CD4-positive, CD25-positive, alpha-beta regulatory T cell (primary cell): ENCODE results near the gene KRT80. TPM values are rescaled to one million over a fixed set of nuclear protein-coding genes. Genes with fewer than 3 reads are reported as not detected.

Source experiments
- ATAC-seq, 2 donors: fragments of 150-1000 bp; cut with Tn5 transposase; one replicate each; pipeline ENCODE4 v1.10.0; 2021; ENCODE audit warnings: low read depth in 2 of 2, moderate number of reproducible peaks in 2 of 2, moderate library complexity in 1 of 2
- DNase-seq, 3 donors: peaks; one replicate each; pipeline versions ENCODE4 v3.0.0 to v3.0.0-alpha.2; 2012 to 2022; ENCODE audit warnings: mixed read lengths in 1 of 3
- H3K27ac ChIP-seq: one replicate; pipeline ENCODE4 v1.7.0; 2013; ENCODE audit warnings: mild to moderate bottlenecking, low read length; ENCODE audit not compliant: insufficient read depth, poor library complexity, severe bottlenecking
- H3K27me3 ChIP-seq: one replicate; pipeline ENCODE4 v1.7.0; 2013; ENCODE audit warnings: low read length; ENCODE audit not compliant: control insufficient read depth, insufficient read depth
- H3K36me3 ChIP-seq: one replicate; pipeline ENCODE4 v1.7.0; 2013; ENCODE audit warnings: mild to moderate bottlenecking, low read length, moderate library complexity; ENCODE audit not compliant: control insufficient read depth, insufficient read depth
- H3K4me1 ChIP-seq: 2 replicates; pipeline ENCODE4 v1.7.0; 2013; ENCODE audit warnings: mild to moderate bottlenecking, low read length; ENCODE audit not compliant: insufficient read depth, control insufficient read depth, poor library complexity, severe bottlenecking
- H3K4me3 ChIP-seq: one replicate; pipeline ENCODE4 v1.7.0; 2013; ENCODE audit warnings: low read depth, mild to moderate bottlenecking, low read length, moderate library complexity
- H3K9me3 ChIP-seq, 2 experiments: 1 replicate in 1 of 2; 2 replicates in 1 of 2; pipeline ENCODE4 v1.7.0; 2013; ENCODE audit warnings: low read length in 2 of 2, mild to moderate bottlenecking in 1 of 2, moderate library complexity in 1 of 2; ENCODE audit not compliant: control insufficient read depth in 2 of 2
- H3K27ac Mint-ChIP-seq, 3 donors: one replicate each; pipeline ENCODE4 v1.8.0; 2020 to 2022; ENCODE audit warnings: mild to moderate bottlenecking in 3 of 3, mixed read lengths in 3 of 3, moderate library complexity in 2 of 3
- H3K27me3 Mint-ChIP-seq: one replicate; pipeline ENCODE4 v1.8.0; 2022; ENCODE audit warnings: mild to moderate bottlenecking, mixed read lengths
- H3K36me3 Mint-ChIP-seq: one replicate; pipeline ENCODE4 v1.8.0; 2020; ENCODE audit warnings: mixed read lengths
- H3K4me1 Mint-ChIP-seq, 4 donors: one replicate each; pipeline ENCODE4 v1.8.0; 2020 to 2022; ENCODE audit warnings: mixed read lengths in 4 of 4, mild to moderate bottlenecking in 1 of 4
- H3K4me3 Mint-ChIP-seq, 4 donors: one replicate each; pipeline ENCODE4 v1.8.0; 2020 to 2022; ENCODE audit warnings: mild to moderate bottlenecking in 4 of 4, mixed read lengths in 4 of 4, moderate library complexity in 3 of 4
- H3K9me3 Mint-ChIP-seq, 7 donors: one replicate each; pipeline ENCODE4 v1.8.0; 2020 to 2022; ENCODE audit warnings: mixed read lengths in 7 of 7, mild to moderate bottlenecking in 3 of 7, moderate library complexity in 2 of 7
- polyA plus RNA-seq, 4 donors: library from polyadenylated mRNA; unstranded; fragments of 300-500 nt; fragmentation: Illumina TruSeq; gene quantifications; one replicate each; pipeline ENCODE4 v1.2.3, GENCODE V29; 2021
- total RNA-seq: library from RNA; stranded (reverse); gene quantifications from one replicate; pipeline ENCODE4 v1.2.3, GENCODE V29; 2022

KRT80 gene
- total and polyA plus RNA-seq, 5 donors from 2014 or later: not detected

GRCh38 chr12:52231305-52232202 lies 39.7 kb upstream of the KRT80 start:
- H3K36me3 Mint-ChIP-seq: no peaks in the 10 kb centered on the region
- H3K27ac Mint-ChIP-seq: no peak overlapping the region
- H3K9me3 Mint-ChIP-seq: peaks cover 0 to 2% (median 0%) of the 10 kb centered on the region in 7 donors

DNA sequence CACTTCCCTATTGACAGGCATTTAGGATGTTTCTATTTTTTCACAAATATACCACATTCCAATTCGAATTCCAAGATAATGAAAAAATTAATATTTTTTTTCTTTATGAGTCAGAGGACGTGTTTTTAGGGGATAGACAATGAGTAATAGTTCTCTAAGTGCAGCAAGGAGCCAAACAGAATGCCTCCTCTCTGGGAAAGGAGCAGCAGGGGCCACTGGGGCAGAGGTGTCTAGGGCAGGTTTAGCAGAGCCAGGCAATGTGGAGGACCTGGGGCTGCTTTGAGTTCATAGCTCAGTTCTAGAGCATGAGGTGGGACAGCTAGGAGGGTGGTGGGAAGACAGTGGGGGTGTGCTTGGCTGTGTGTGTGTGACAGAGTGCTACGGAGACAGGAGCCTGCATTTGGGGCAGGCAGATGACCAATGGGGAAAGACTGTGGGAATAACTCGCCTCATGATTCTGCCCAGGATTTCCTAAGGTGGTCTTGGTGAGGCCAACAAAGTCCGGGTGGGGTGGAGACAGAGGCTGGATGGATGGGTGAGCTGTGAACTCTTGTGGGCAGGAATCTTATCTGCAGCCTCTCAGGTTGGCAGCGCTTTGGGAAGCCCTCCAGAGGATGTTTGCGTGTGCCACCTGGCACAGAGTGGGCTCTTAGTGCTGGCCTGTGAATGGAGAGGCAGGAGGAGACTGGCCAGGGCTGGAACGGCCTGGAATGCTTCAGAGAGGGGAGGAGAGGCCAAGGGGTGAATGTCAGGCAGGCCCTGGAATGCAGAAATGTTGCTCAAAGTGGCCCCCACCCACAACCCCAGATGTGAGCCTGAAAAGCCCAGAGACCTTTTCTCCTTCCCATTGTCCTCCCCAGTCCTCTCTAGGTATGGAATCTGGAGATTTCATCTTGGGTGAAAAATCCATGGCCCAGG lies 38.8 kb upstream of the KRT80 start:
- Mint-ChIP-seq H3K27me3 (peaks cover 51% of the 10 kb centered on the region), H3K27ac (no peak overlapping the region), H3K9me3 (peaks cover 0 to 2% (median 0%) of the 10 kb centered on the region in 7 donors), H3K4me1 (peaks cover 0 to 3% (median 0%) of the 10 kb centered on the region in 4 donors), H3K4me3 (peak overlapping the region in 1 of 4 donors; percentile 25), H3K36me3 (no peaks in the 10 kb centered on the region)
- no peak overlapping the region for H3K4me3 ChIP-seq
- H3K9me3 ChIP-seq: no peaks in the 10 kb centered on the region
- H3K4me1 ChIP-seq: no peaks in the 10 kb centered on the region
- H3K27me3 ChIP-seq: no peaks in the 10 kb centered on the region
- DNase-seq: no peak
- no peaks in the 10 kb centered on the region for H3K36me3 ChIP-seq
- H3K27ac ChIP-seq: no peak overlapping the region
- ATAC-seq: no peak

More at GRCh38 chr12:52231305-52232202, 39.7 kb upstream of the KRT80 start:
- Histone ChIP-seq H3K27me3 (no peaks in the 10 kb centered on the region), H3K36me3 (no peaks in the 10 kb centered on the region), H3K4me1 (no peaks in the 10 kb centered on the region), H3K9me3 (no peaks in the 10 kb centered on the region), H3K27ac (no peak overlapping the region), H3K4me3 (no peak overlapping the region)
- Mint-ChIP-seq H3K4me1 (peaks cover 0 to 3% (median 0%) of the 10 kb centered on the region in 4 donors), H3K4me3 (no peak overlapping the region), H3K27me3 (peaks cover 44% of the 10 kb centered on the region)
- ATAC-seq (no peak), DNase-seq (no peak)

DNA sequence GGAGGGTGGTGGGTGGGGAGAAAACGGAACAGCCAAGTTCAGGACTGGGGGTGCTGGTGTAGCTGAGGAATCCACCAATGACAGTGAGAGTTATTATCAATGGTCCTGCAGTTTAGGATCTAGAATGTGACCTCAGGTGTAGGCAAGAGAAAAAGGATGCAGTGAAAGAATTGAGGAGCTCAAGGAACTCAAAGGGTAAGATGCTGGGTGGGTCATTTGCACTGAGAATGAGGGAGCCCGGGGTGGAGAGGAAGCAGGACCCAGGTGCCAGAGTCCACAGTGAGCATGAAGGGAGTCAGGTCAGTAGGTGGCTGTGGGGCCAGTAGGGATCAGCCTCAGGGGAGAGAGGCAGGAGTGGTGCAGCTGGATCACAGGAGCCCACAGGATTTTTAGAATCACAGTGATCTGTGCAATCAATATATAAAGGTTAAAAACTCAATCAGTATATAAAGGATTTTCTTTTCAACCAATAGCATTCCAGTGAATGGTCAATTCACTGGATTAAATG lies 38.1 kb upstream of the KRT80 start:
- H3K27me3 Mint-ChIP-seq: peaks cover 56% of the 10 kb centered on the region
- DNase-seq (no peak), ATAC-seq (no peak)
- no peaks in the 10 kb centered on the region for H3K36me3 Mint-ChIP-seq
- Histone ChIP-seq H3K4me3 (no peak overlapping the region), H3K27ac (no peak overlapping the region), H3K27me3 (peaks cover under 1% of the 10 kb centered on the region), H3K4me1 (no peaks in the 10 kb centered on the region), H3K36me3 (no peaks in the 10 kb centered on the region), H3K9me3 (no peaks in the 10 kb centered on the region)
- H3K27ac Mint-ChIP-seq: peak overlapping the region in 1 of 3 donors; percentile 33
- H3K4me3 Mint-ChIP-seq: no peak overlapping the region
- peaks cover 0 to 3% (median 0%) of the 10 kb centered on the region in 4 donors for H3K4me1 Mint-ChIP-seq
- peaks cover 0 to 2% (median 0%) of the 10 kb centered on the region in 7 donors for H3K9me3 Mint-ChIP-seq

DNA sequence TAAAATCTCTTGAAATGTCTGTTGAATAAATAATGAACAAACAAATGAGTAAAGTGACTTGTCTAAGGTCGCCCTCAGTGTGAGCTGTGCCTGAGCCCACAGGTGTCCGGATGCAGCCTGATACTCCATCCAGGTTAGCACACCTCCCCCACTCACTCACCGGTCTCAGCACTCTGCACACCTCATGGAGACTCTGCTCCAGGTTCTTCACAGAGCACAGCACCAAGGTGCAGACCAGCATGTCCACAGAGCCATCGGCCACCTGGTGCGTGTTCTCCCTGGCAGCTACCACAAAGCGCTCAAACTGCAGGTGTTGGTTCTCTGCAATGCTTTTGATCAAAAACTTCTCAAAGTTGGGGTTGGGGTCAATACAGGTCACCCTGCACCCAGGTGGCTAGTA lies 37.1 kb upstream of the KRT80 start:
- Mint-ChIP-seq H3K27me3 (peaks cover 52% of the 10 kb centered on the region), H3K36me3 (no peaks in the 10 kb centered on the region), H3K9me3 (peaks cover 0 to 2% (median 0%) of the 10 kb centered on the region in 7 donors), H3K27ac (no peak overlapping the region), H3K4me1 (peaks cover 0 to 3% (median 0%) of the 10 kb centered on the region in 4 donors), H3K4me3 (no peak overlapping the region)
- DNase-seq (no peak), ATAC-seq (no peak)
- Histone ChIP-seq H3K36me3 (no peaks in the 10 kb centered on the region), H3K27me3 (peaks cover 4% of the 10 kb centered on the region), H3K4me1 (no peaks in the 10 kb centered on the region), H3K4me3 (no peak overlapping the region), H3K9me3 (no peaks in the 10 kb centered on the region), H3K27ac (no peak overlapping the region)

- ATAC-seq: no peak
- peaks cover 0 to 3% (median 0%) of the 10 kb centered on the region in 4 donors for H3K4me1 Mint-ChIP-seq
- Histone ChIP-seq H3K9me3 (no peaks in the 10 kb centered on the region), H3K4me3 (no peak overlapping the region), H3K27me3 (peaks cover 4% of the 10 kb centered on the region), H3K36me3 (no peaks in the 10 kb centered on the region), H3K4me1 (no peaks in the 10 kb centered on the region), H3K27ac (no peak overlapping the region)
- H3K9me3 Mint-ChIP-seq: peaks cover 0 to 2% (median 0%) of the 10 kb centered on the region in 7 donors
- H3K4me3 Mint-ChIP-seq: no peak overlapping the region
- DNase-seq: no peak
- no peak overlapping the region for H3K27ac Mint-ChIP-seq
- no peaks in the 10 kb centered on the region for H3K36me3 Mint-ChIP-seq
- H3K27me3 Mint-ChIP-seq: peaks cover 53% of the 10 kb centered on the region
These were observed 36.6 kb upstream of the KRT80 start for GRCh38 chr12:52228366-52228765.

DNA sequence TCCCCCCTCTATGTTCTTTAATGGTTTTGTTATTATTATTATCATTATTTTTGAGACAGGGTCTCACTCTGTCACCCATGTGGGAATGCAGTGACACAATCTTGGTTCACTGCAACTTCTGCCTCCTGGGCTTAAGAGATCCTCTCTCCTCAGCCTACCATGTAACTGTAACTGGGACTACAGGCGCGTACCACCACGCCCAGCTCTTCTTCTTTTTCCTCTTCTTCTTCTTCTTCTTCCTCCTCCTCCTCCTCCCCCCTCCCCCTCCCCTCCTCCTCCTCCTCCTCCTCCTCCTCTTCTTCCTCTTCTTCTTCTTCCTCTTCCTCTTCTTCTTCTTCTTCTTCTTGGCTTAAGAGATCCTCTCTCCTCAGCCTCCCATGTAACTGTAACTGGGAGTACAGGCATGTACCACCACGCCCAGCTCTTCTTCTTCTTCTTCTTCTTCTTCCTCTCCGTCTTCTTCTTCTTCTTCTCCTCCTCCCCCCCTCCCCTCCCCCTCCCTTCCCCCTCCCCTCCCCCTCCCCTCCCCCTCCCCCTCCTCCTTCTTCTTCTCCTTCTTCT lies 35.9 kb upstream of the KRT80 start:
- Histone ChIP-seq H3K27ac (no peak overlapping the region), H3K36me3 (no peaks in the 10 kb centered on the region), H3K27me3 (peaks cover 8% of the 10 kb centered on the region), H3K4me1 (no peaks in the 10 kb centered on the region), H3K4me3 (no peak overlapping the region), H3K9me3 (no peaks in the 10 kb centered on the region)
- Mint-ChIP-seq H3K9me3 (peaks cover 0 to 2% (median 0%) of the 10 kb centered on the region in 7 donors), H3K36me3 (no peaks in the 10 kb centered on the region), H3K4me1 (peaks cover 0 to 3% (median 0%) of the 10 kb centered on the region in 4 donors), H3K4me3 (no peak overlapping the region), H3K27me3 (peaks cover 55% of the 10 kb centered on the region), H3K27ac (no peak overlapping the region)
- no peak for DNase-seq
- no peak for ATAC-seq

GRCh38 chr12:52226446-52226845 lies 34.6 kb upstream of the KRT80 start:
- peaks cover 15% of the 10 kb centered on the region for H3K27me3 ChIP-seq
- Mint-ChIP-seq H3K9me3 (peaks cover 0 to 3% (median 0%) of the 10 kb centered on the region in 7 donors), H3K27ac (no peak overlapping the region), H3K36me3 (no peaks in the 10 kb centered on the region), H3K4me1 (no peaks in the 10 kb centered on the region), H3K27me3 (peaks cover 59% of the 10 kb centered on the region), H3K4me3 (no peak overlapping the region)
- no peaks in the 10 kb centered on the region for H3K9me3 ChIP-seq
- no peaks in the 10 kb centered on the region for H3K4me1 ChIP-seq
- H3K27ac ChIP-seq: no peak overlapping the region
- H3K36me3 ChIP-seq: no peaks in the 10 kb centered on the region
- no peak for ATAC-seq
- no peak overlapping the region for H3K4me3 ChIP-seq
- DNase-seq: no peak
